Measurements from ENCODE around the gene CNTNAP2. TPM values are rescaled to one million over a fixed set of nuclear protein-coding genes. Genes with fewer than 3 reads are reported as not detected.

CNTNAP2 gene
- total RNA-seq, 1 donor from 2014 or later, result 2.2 TPM

DNA sequence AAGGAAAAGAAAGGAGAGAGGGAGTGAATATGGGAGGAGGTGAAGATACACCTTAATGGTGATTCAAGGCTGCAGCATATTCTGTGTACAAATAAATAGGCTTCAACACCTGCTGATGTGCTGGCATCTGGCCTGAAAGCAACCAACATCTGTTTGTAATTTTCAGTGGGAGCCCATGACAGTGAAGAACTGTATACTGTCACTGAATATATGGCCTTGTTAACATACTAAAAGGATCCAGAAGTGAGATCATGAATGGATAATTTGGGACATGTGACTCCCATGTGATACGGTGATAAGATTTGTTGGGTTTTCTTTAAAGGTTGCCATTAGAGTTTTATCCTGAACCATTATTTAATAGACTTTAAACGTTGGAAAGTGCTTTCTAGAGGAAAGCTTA is 459.3 kb downstream of the CNTNAP2 start:
- intact Hi-C loops (cut with DNase I), result no loop called here
- DNase-seq (ENCODE audit: extremely low spot score in 2 of 2), result no peak
- TF ChIP-seq CTCF (IDR thresholded peaks at IDR 0.05), result no peak
- TF ChIP-seq POLR2AphosphoS5 (IDR thresholded peaks at IDR 0.05; ENCODE audit: insufficient read depth in 1 of 2, low read depth in 1 of 2), result no peak
- no peak for TF ChIP-seq POLR2A (IDR thresholded peaks at IDR 0.05)
- Histone ChIP-seq H3K27ac (no peak overlapping the region), H3K4me3 (no peak overlapping the region), H3K9me3 (no peaks in the 10 kb centered on the region), H3K36me3 (no peaks in the 10 kb centered on the region), H3K27me3 (no peaks in the 10 kb centered on the region), H3K4me1 (no peaks in the 10 kb centered on the region)

GRCh38 chr7:146591976-146592375 is 475.4 kb downstream of the CNTNAP2 start:
- intact Hi-C loops (cut with DNase I), result no loop called here
- H3K4me1 ChIP-seq, result no peaks in the 10 kb centered on the region

GRCh38 chr7:146606628-146607027 is 490.0 kb downstream of the CNTNAP2 start:
- no peak overlapping the region for H3K27ac ChIP-seq
- H3K4me1 ChIP-seq, result no peaks in the 10 kb centered on the region
- no peak for DNase-seq (ENCODE audit: extremely low spot score in 2 of 2)
- TF ChIP-seq POLR2AphosphoS5 (IDR thresholded peaks at IDR 0.05; ENCODE audit: insufficient read depth in 1 of 2, low read depth in 1 of 2) (no peak), POLR2A (IDR thresholded peaks at IDR 0.05) (no peak), CTCF (IDR thresholded peaks at IDR 0.05) (no peak)
- intact Hi-C loops (cut with DNase I), result no loop called here
- no peaks in the 10 kb centered on the region for H3K9me3 ChIP-seq
- H3K36me3 ChIP-seq, result no peaks in the 10 kb centered on the region
- H3K4me3 ChIP-seq, result no peak overlapping the region
- H3K27me3 ChIP-seq, result no peaks in the 10 kb centered on the region

More at GRCh38 chr7:146591976-146592375, 475.4 kb downstream of the CNTNAP2 start:
- no peak for DNase-seq (ENCODE audit: extremely low spot score in 2 of 2)
- TF ChIP-seq POLR2AphosphoS5 (IDR thresholded peaks at IDR 0.05; ENCODE audit: insufficient read depth in 1 of 2, low read depth in 1 of 2) (no peak), POLR2A (IDR thresholded peaks at IDR 0.05) (no peak), CTCF (IDR thresholded peaks at IDR 0.05) (no peak)
- no peaks in the 10 kb centered on the region for H3K36me3 ChIP-seq
- no peaks in the 10 kb centered on the region for H3K9me3 ChIP-seq
- H3K27ac ChIP-seq, result no peak overlapping the region
- H3K27me3 ChIP-seq, result no peaks in the 10 kb centered on the region
- no peak overlapping the region for H3K4me3 ChIP-seq

DNA sequence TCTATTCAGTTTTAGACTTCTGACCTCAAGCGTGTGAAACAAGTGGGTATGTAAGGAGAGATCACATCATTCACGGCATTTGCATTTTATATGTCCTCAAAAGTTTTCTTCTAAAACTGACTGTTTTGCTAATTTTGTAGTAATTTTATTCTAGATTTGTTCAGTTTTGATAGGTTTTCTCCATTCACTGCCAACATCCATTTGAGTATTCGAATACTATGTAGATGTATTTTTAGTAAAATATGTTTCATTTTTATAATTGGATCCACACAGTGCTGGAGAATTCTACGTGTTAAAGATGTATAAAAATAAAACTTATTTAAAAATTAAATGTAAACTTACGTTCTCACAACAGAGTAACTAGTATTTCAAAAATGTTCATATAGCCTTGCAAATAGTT is 503.0 kb downstream of the CNTNAP2 start:
- intact Hi-C loops (cut with DNase I), result no loop called here
- DNase-seq (ENCODE audit: extremely low spot score in 2 of 2), result no peak
- Histone ChIP-seq H3K27me3 (no peaks in the 10 kb centered on the region), H3K9me3 (no peaks in the 10 kb centered on the region), H3K36me3 (no peaks in the 10 kb centered on the region), H3K27ac (no peak overlapping the region), H3K4me1 (no peaks in the 10 kb centered on the region), H3K4me3 (no peak overlapping the region)
- TF ChIP-seq POLR2A (IDR thresholded peaks at IDR 0.05) (no peak), POLR2AphosphoS5 (IDR thresholded peaks at IDR 0.05; ENCODE audit: insufficient read depth in 1 of 2, low read depth in 1 of 2) (no peak), CTCF (IDR thresholded peaks at IDR 0.05) (no peak)

DNA sequence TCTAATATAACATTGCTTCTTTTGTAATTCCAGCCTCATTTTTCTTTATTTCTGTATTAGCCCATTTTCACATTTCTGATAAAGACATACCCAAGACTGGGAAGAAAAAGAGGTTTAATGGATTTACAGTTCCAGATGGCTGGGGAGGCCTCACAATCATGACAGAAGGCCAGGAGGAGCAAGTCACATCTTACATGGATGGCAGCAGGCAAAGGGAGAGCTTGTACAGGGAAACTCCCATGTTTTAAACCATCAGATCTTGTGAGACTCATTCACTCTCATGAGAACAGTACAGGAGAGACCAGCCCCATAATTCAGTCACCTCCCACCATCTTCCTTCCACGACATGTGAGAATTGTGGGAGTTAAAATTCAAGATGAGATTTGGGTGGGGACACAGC is 510.3 kb downstream of the CNTNAP2 start:
- TF ChIP-seq POLR2AphosphoS5 (IDR thresholded peaks at IDR 0.05; ENCODE audit: insufficient read depth in 1 of 2, low read depth in 1 of 2), result no peak
- no peak for TF ChIP-seq POLR2A (IDR thresholded peaks at IDR 0.05)
- no peak for TF ChIP-seq CTCF (IDR thresholded peaks at IDR 0.05)
- no peak for DNase-seq (ENCODE audit: extremely low spot score in 2 of 2)
- H3K9me3 ChIP-seq, result no peaks in the 10 kb centered on the region
- no peaks in the 10 kb centered on the region for H3K27me3 ChIP-seq
- no peaks in the 10 kb centered on the region for H3K36me3 ChIP-seq
- intact Hi-C loops (cut with DNase I), result no loop called here
- H3K27ac ChIP-seq, result no peak overlapping the region
- no peaks in the 10 kb centered on the region for H3K4me1 ChIP-seq
- H3K4me3 ChIP-seq, result no peak overlapping the region
